Esophagus muscularis mucosa (tissue), 4 donors: ENCODE results near the gene MIAT. TPM values are rescaled to one million over a fixed set of nuclear protein-coding genes. Genes with fewer than 3 reads are reported as not detected.

ENCODE experiments used
- DNase-seq: peaks from one replicate; pipeline ENCODE4 v3.0.0-alpha.2; 2017; ENCODE audit errors: extremely low spot score
- H3K27ac ChIP-seq, 4 donors: fragments of 200-600 bp; sonication (generic); replicated peaks in 1 of 4; 1 replicate in 3 of 4; 2 replicates in 1 of 4; pipeline ENCODE4 v1.5.1; 2016 to 2019; ENCODE audit warnings: mild to moderate bottlenecking in 1 of 4
- H3K27me3 ChIP-seq, 4 donors: fragments of 200-600 bp; sonication (generic); one replicate each; pipeline versions ENCODE4 v1.5.1 to v1.6.0; 2016 to 2019
- H3K36me3 ChIP-seq, 4 donors: fragments of 200-600 bp; sonication (generic); one replicate each; pipeline ENCODE4 v1.5.1; 2016 to 2019
- H3K4me1 ChIP-seq, 4 donors: fragments of 200-600 bp; sonication (generic); one replicate each; pipeline ENCODE4 v1.5.1; 2016 to 2019
- H3K4me3 ChIP-seq, 4 donors: fragments of 200-600 bp; sonication (generic); 1 replicate in 2 of 4; 2 replicates in 2 of 4; pipeline ENCODE4 v1.5.1; 2016 to 2019; ENCODE audit warnings: mild to moderate bottlenecking in 4 of 4, moderate library complexity in 1 of 4
- H3K9me3 ChIP-seq, 4 donors: fragments of 200-600 bp; sonication (generic); 1 replicate in 3 of 4; 2 replicates in 1 of 4; pipeline ENCODE4 v1.5.1; 2016 to 2019
- EP300 ChIP-seq: sonication (generic); formaldehyde crosslinking; IDR thresholded peaks from one replicate; pipeline ENCODE4 v1.6.1; 2017; ENCODE audit warnings: antibody characterized with exemption
- POLR2A ChIP-seq: fragments of 450-650 bp; IDR thresholded peaks from one replicate; pipeline ENCODE4 v1.6.1; 2017; ENCODE audit warnings: antibody characterized with exemption, moderate library complexity, mild to moderate bottlenecking, low read depth
- POLR2AphosphoS5 ChIP-seq, 2 donors: sonication (generic); formaldehyde crosslinking; IDR thresholded peaks; one replicate each; pipeline ENCODE4 v1.6.1; 2017; ENCODE audit warnings: antibody characterized with exemption in 2 of 2
- WGBS: methylation state at CpG from one replicate; pipeline ENCODE4 v1.1.5; 2018; 5-methylcytosine and 5-hydroxymethylcytosine counted together
- intact Hi-C: fragments of 100-400 bp; cut with DNase I; formaldehyde crosslinking; loops from one replicate; pipeline ENCODE4 v1.15.1; 2023
- total RNA-seq, 4 donors: library from RNA; depleted of rRNA; stranded (reverse); fragments of >200 nt; gene quantifications; one replicate each; pipeline versions ENCODE4 v1.1.0 to v1.2.1, GENCODE V29; 2016
- TF ChIP-seq, protein P1 (sequence below), 3 experiments: fragments of 200-600 bp in 2 of 3; fragments of 450-650 bp in 1 of 3; sonication (generic) in 2 of 3; IDR thresholded peaks; one replicate each; pipeline ENCODE4 v1.5.1; 2017 to 2019; ENCODE audit warnings: antibody characterized with exemption in 3 of 3, mild to moderate bottlenecking in 2 of 3, moderate library complexity in 1 of 3

The MIAT gene
- total RNA-seq, 4 donors from 2014 or later: 0.19 to 1.2 (median 0.38) TPM

DNA sequence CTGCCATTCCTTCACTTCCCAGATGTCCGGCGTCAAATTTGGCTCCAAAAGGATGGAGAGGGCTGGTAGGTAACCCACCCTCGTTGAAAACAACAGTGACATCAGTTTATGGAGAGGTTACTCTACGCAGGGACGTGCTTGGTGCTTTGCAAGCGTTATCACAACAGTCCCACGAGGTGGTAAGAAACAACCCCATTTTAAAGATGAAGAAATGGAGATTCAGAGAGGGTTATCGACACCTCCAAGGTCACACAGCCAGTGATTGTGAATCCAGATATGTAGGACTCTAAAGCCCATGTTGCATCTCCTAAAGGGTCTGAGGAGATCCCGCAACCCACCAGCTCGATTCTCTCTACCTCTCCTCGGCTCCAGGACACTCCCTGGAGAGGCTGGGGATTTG lies 773 bp downstream of the MIAT start:
- Histone ChIP-seq H3K4me3 (peak overlapping the region; percentile 35 to 51 (median 38)), H3K27me3 (peaks cover 0 to 90% (median 28%) of the 10 kb centered on the region in 4 donors)
- intact Hi-C loops: no loop called here

GRCh38 chr22:26658671-26659478 lies 1.5 kb downstream of the MIAT start:
- Histone ChIP-seq H3K9me3 (no peaks in the 10 kb centered on the region), H3K27me3 (peaks cover 0 to 93% (median 28%) of the 10 kb centered on the region in 4 donors), H3K4me1 (peaks cover 22 to 28% (median 26%) of the 10 kb centered on the region in 4 donors), H3K36me3 (no peaks in the 10 kb centered on the region), H3K27ac (no peak overlapping the region), H3K4me3 (peak overlapping the region; percentile 35 to 51 (median 38))
- no peak for TF ChIP-seq POLR2A
- TF ChIP-seq, protein P1, sequence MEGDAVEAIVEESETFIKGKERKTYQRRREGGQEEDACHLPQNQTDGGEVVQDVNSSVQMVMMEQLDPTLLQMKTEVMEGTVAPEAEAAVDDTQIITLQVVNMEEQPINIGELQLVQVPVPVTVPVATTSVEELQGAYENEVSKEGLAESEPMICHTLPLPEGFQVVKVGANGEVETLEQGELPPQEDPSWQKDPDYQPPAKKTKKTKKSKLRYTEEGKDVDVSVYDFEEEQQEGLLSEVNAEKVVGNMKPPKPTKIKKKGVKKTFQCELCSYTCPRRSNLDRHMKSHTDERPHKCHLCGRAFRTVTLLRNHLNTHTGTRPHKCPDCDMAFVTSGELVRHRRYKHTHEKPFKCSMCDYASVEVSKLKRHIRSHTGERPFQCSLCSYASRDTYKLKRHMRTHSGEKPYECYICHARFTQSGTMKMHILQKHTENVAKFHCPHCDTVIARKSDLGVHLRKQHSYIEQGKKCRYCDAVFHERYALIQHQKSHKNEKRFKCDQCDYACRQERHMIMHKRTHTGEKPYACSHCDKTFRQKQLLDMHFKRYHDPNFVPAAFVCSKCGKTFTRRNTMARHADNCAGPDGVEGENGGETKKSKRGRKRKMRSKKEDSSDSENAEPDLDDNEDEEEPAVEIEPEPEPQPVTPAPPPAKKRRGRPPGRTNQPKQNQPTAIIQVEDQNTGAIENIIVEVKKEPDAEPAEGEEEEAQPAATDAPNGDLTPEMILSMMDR (IDR thresholded peaks at IDR 0.05): no peak
- no peak for TF ChIP-seq EP300
- peak in 1 of 2 donors; percentile 22 for TF ChIP-seq POLR2AphosphoS5 (IDR thresholded peaks at IDR 0.05)
- intact Hi-C loops: no loop called here
- no peak for DNase-seq
- WGBS: 8% methylated on average over 14 of the region's 27 CpGs

More for the DNA sequence above, 773 bp downstream of the MIAT start:
- Histone ChIP-seq H3K36me3 (no peaks in the 10 kb centered on the region), H3K9me3 (no peaks in the 10 kb centered on the region), H3K27ac (no peak overlapping the region), H3K4me1 (peaks cover 22 to 28% (median 26%) of the 10 kb centered on the region in 4 donors)
- DNase-seq: no peak
- TF ChIP-seq, protein P1 (IDR thresholded peaks at IDR 0.05): no peak
- TF ChIP-seq POLR2A: no peak
- no peak for TF ChIP-seq EP300
- TF ChIP-seq POLR2AphosphoS5 (IDR thresholded peaks at IDR 0.05): no peak
- WGBS: 3% methylated on average over 10 of the region's 11 CpGs

DNA sequence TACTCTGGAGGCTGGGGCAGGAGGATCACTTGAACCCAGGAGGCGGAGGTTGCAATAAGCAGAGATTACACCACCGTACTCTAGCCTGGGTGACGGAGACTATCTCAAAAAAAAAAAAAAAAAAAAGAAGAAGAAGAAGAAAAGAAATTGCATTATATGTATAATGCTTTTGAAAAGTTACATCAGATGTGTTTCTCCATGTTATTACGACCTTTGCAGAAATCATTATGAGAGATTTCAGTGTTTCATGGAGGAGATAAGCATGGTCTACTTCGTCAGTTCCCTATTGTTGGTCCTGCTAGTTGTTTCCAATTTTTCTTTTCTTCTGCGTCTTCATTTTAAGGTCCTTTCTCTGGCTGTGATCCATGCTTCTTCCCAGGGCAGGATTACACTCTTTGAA lies 3.0 kb downstream of the MIAT start:
- Histone ChIP-seq H3K36me3 (no peaks in the 10 kb centered on the region), H3K4me3 (no peak overlapping the region), H3K9me3 (no peaks in the 10 kb centered on the region), H3K27ac (no peak overlapping the region), H3K4me1 (peaks cover 22 to 30% (median 26%) of the 10 kb centered on the region in 4 donors), H3K27me3 (peaks cover 0 to 88% (median 28%) of the 10 kb centered on the region in 4 donors)
- DNase-seq: no peak
- 71% methylated on average over 6 of the region's 6 CpGs for WGBS
- TF ChIP-seq EP300: no peak
- TF ChIP-seq, protein P1 (IDR thresholded peaks at IDR 0.05): no peak
- no peak for TF ChIP-seq POLR2A
- no peak for TF ChIP-seq POLR2AphosphoS5 (IDR thresholded peaks at IDR 0.05)
- intact Hi-C loops: no loop called here

DNA sequence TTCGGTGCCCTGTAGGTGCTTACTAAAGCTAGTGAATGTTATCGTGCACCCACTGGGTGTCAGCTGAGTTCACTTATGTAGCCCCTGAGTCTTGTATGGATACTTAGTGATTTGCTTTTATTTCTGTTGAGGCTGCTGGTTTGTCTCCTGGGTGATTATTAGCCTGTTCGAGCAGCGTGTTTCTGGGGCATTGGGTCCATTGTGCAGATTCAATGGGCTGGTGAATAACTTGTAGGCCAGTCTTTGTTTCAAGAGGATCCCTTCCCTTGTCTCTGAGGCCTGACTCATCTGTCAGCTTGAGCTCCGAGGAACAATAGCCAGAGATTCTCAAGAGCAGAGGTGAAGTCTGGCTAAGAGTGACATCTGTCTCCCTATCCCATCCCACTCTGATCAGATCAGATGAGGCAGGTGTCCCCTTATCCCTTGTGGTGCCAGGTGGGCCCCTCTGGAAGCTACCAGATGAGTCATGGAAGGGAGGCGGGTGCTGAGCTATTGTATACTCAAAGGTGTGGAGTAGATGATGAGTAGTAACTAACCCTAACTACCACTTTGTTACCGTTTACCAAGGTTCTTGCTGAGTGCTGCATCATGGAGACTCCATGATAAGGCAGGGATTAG lies 3.7 kb downstream of the MIAT start:
- intact Hi-C loops: no loop called here
- H3K36me3 ChIP-seq: no peaks in the 10 kb centered on the region

More for the DNA sequence above, 3.7 kb downstream of the MIAT start:
- Histone ChIP-seq H3K4me1 (peaks cover 22 to 37% (median 26%) of the 10 kb centered on the region in 4 donors), H3K4me3 (no peak overlapping the region), H3K27me3 (peaks cover 0 to 82% (median 28%) of the 10 kb centered on the region in 4 donors), H3K9me3 (no peaks in the 10 kb centered on the region), H3K27ac (no peak overlapping the region)
- no peak for DNase-seq
- 76% methylated on average over 7 of the region's 7 CpGs for WGBS
- TF ChIP-seq POLR2AphosphoS5 (IDR thresholded peaks at IDR 0.05) (no peak), POLR2A (no peak), EP300 (no peak)
- TF ChIP-seq, protein P1 (IDR thresholded peaks at IDR 0.05): no peak
